Measurements from ENCODE around the gene OLFM1.

DNA sequence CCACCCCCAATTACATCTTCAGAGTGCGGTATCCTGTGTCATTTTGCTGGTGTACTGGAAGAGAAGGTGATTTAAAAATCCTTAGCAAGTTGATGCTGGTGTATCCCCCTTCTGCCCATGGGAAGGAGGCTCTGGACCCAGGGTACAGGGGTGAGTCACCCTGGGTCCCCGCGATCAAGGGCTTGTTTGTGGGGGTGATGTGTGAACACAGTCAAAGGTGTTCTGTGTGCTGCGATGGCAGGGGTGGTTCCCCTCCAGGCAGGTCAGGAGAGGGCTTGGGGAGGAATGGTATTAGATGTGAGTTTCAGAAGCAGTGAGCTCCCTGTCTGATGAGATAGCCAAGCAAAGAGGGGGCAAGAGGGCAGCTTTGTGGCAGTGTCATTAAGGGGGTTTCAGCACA, 28.9 kb downstream of the OLFM1 start:
- TF ChIP-seq FOSL1 (IDR thresholded peaks at IDR 0.05; ENCODE audit: low read depth) (no peak), ZNF274 (IDR thresholded peaks at IDR 0.05; ENCODE audit: low read depth, low read length) (no peak), POLR2AphosphoS5 (IDR thresholded peaks at IDR 0.05; ENCODE audit: low read depth, low read length) (no peak)
- TF ChIP-seq, protein P1, sequence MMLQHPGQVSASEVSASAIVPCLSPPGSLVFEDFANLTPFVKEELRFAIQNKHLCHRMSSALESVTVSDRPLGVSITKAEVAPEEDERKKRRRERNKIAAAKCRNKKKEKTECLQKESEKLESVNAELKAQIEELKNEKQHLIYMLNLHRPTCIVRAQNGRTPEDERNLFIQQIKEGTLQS (IDR thresholded peaks at IDR 0.05): no peak
- TF ChIP-seq, protein P2, sequence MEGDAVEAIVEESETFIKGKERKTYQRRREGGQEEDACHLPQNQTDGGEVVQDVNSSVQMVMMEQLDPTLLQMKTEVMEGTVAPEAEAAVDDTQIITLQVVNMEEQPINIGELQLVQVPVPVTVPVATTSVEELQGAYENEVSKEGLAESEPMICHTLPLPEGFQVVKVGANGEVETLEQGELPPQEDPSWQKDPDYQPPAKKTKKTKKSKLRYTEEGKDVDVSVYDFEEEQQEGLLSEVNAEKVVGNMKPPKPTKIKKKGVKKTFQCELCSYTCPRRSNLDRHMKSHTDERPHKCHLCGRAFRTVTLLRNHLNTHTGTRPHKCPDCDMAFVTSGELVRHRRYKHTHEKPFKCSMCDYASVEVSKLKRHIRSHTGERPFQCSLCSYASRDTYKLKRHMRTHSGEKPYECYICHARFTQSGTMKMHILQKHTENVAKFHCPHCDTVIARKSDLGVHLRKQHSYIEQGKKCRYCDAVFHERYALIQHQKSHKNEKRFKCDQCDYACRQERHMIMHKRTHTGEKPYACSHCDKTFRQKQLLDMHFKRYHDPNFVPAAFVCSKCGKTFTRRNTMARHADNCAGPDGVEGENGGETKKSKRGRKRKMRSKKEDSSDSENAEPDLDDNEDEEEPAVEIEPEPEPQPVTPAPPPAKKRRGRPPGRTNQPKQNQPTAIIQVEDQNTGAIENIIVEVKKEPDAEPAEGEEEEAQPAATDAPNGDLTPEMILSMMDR (IDR thresholded peaks at IDR 0.05 in 2 of 3, conservative IDR thresholded peaks at IDR 0.05 in 1 of 3; ENCODE audit: borderline replicate concordance in 1 of 3, insufficient read depth in 1 of 3, low read depth in 2 of 3, low read length in 2 of 3): no peak
- TF ChIP-seq, protein P3, sequence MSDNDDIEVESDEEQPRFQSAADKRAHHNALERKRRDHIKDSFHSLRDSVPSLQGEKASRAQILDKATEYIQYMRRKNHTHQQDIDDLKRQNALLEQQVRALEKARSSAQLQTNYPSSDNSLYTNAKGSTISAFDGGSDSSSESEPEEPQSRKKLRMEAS (IDR thresholded peaks at IDR 0.05): no peak
- TF ChIP-seq, protein P4, sequence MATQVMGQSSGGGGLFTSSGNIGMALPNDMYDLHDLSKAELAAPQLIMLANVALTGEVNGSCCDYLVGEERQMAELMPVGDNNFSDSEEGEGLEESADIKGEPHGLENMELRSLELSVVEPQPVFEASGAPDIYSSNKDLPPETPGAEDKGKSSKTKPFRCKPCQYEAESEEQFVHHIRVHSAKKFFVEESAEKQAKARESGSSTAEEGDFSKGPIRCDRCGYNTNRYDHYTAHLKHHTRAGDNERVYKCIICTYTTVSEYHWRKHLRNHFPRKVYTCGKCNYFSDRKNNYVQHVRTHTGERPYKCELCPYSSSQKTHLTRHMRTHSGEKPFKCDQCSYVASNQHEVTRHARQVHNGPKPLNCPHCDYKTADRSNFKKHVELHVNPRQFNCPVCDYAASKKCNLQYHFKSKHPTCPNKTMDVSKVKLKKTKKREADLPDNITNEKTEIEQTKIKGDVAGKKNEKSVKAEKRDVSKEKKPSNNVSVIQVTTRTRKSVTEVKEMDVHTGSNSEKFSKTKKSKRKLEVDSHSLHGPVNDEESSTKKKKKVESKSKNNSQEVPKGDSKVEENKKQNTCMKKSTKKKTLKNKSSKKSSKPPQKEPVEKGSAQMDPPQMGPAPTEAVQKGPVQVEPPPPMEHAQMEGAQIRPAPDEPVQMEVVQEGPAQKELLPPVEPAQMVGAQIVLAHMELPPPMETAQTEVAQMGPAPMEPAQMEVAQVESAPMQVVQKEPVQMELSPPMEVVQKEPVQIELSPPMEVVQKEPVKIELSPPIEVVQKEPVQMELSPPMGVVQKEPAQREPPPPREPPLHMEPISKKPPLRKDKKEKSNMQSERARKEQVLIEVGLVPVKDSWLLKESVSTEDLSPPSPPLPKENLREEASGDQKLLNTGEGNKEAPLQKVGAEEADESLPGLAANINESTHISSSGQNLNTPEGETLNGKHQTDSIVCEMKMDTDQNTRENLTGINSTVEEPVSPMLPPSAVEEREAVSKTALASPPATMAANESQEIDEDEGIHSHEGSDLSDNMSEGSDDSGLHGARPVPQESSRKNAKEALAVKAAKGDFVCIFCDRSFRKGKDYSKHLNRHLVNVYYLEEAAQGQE (IDR thresholded peaks at IDR 0.05; ENCODE audit: low read depth): no peak
